Measurements from ENCODE around the gene TSPYL4.

TSPYL4 gene

DNA sequence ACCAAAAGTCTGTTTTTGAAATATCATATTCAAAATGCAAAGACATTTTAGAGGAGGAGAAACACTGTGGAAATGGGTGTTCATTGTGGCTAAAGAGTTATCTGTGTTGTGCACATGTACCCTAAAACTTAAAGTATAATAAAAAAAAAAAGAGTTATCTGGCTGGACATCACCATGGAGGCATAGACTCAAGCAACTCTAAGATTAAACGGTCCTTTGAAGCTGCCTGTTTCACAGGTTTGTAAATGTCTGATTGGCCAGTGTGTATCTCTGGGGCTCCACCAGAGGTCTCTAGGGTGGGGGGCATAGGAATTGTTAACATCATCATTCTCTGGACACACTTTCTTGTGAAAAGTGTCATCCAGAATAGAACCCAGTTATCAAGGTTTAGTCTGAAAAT lies 39.2 kb downstream of the TSPYL4 start:
- no peaks in the 10 kb centered on the region for H3K36me3 ChIP-seq (ENCODE audit: insufficient read depth, low read length)
- H3K9ac ChIP-seq (ENCODE audit: insufficient read length) = no peak overlapping the region
- H3K4me3 ChIP-seq = no peak overlapping the region
- H3K9me3 ChIP-seq (ENCODE audit: low read depth, low read length) = no peaks in the 10 kb centered on the region
- TF ChIP-seq POLR2AphosphoS5 (IDR thresholded peaks at IDR 0.05; ENCODE audit: borderline replicate concordance, low read depth, low read length) (no peak), FOXP2 (optimal IDR thresholded peaks at IDR 0.05; ENCODE audit: control extremely low read depth, extremely low read length, insufficient read depth) (no peak), EZH2 (IDR thresholded peaks at IDR 0.05) (no peak)
- no peak for DNase-seq (ENCODE audit: low read depth, low spot score)
- H3K27ac ChIP-seq = no peak overlapping the region

GRCh38 chr6:116210750-116211425 lies 43.0 kb downstream of the TSPYL4 start:
- DNase-seq (ENCODE audit: low read depth, low spot score) = no peak
- Histone ChIP-seq H3K4me3 (no peak overlapping the region), H3K36me3 (ENCODE audit: insufficient read depth, low read length) (no peaks in the 10 kb centered on the region), H3K27ac (no peak overlapping the region), H3K9me3 (ENCODE audit: low read depth, low read length) (no peaks in the 10 kb centered on the region), H3K9ac (ENCODE audit: insufficient read length) (no peak overlapping the region)
- TF ChIP-seq POLR2AphosphoS5 (IDR thresholded peaks at IDR 0.05; ENCODE audit: borderline replicate concordance, low read depth, low read length) = no peak
- no peak for TF ChIP-seq EZH2 (IDR thresholded peaks at IDR 0.05)
- TF ChIP-seq FOXP2 (optimal IDR thresholded peaks at IDR 0.05; ENCODE audit: control extremely low read depth, extremely low read length, insufficient read depth) = no peak

DNA sequence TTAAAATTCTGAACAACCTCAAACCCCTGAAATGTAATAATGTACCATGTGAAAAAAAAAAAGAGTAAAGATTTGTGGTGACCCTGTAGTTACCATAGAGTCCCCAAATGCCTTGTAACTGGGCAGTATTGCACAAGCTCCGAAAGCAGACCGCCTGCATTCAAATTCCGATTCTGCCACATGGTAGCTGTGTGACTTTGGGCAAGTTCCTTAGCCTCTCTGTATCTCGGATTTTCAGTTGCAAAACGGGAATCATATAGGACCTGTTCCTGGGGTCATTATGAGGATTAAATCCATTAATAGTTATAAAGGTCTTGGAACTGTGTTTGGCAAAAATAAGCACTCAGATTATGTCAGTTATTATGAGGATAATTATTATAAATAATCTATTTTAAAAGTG lies 43.6 kb downstream of the TSPYL4 start:
- DNase-seq (ENCODE audit: low read depth, low spot score) = no peak
- H3K9ac ChIP-seq (ENCODE audit: insufficient read length) = no peak overlapping the region
- H3K27ac ChIP-seq = no peak overlapping the region
- H3K4me3 ChIP-seq = no peak overlapping the region
- no peaks in the 10 kb centered on the region for H3K9me3 ChIP-seq (ENCODE audit: low read depth, low read length)
- H3K36me3 ChIP-seq (ENCODE audit: insufficient read depth, low read length) = no peaks in the 10 kb centered on the region
- TF ChIP-seq EZH2 (IDR thresholded peaks at IDR 0.05) (no peak), POLR2AphosphoS5 (IDR thresholded peaks at IDR 0.05; ENCODE audit: borderline replicate concordance, low read depth, low read length) (no peak), FOXP2 (optimal IDR thresholded peaks at IDR 0.05; ENCODE audit: control extremely low read depth, extremely low read length, insufficient read depth) (no peak)

GRCh38 chr6:116208056-116208785 lies 45.7 kb downstream of the TSPYL4 start:
- H3K9ac ChIP-seq (ENCODE audit: insufficient read length) = no peak overlapping the region
- DNase-seq (ENCODE audit: low read depth, low spot score) = peak; percentile 80
- H3K36me3 ChIP-seq (ENCODE audit: insufficient read depth, low read length) = no peaks in the 10 kb centered on the region
- H3K4me3 ChIP-seq = peak overlapping the region; percentile 38
- no peaks in the 10 kb centered on the region for H3K9me3 ChIP-seq (ENCODE audit: low read depth, low read length)
- TF ChIP-seq EZH2 (IDR thresholded peaks at IDR 0.05) (no peak), FOXP2 (optimal IDR thresholded peaks at IDR 0.05; ENCODE audit: control extremely low read depth, extremely low read length, insufficient read depth) (no peak), POLR2AphosphoS5 (IDR thresholded peaks at IDR 0.05; ENCODE audit: borderline replicate concordance, low read depth, low read length) (no peak)
- peak overlapping the region; percentile 56 for H3K27ac ChIP-seq

GRCh38 chr6:116206231-116206903 lies 47.5 kb downstream of the TSPYL4 start:
- H3K36me3 ChIP-seq (ENCODE audit: insufficient read depth, low read length) = no peaks in the 10 kb centered on the region
- no peak for DNase-seq (ENCODE audit: low read depth, low spot score)
- H3K4me3 ChIP-seq = no peak overlapping the region
- no peaks in the 10 kb centered on the region for H3K9me3 ChIP-seq (ENCODE audit: low read depth, low read length)
- H3K9ac ChIP-seq (ENCODE audit: insufficient read length) = no peak overlapping the region
- no peak for TF ChIP-seq EZH2 (IDR thresholded peaks at IDR 0.05)
- no peak for TF ChIP-seq FOXP2 (optimal IDR thresholded peaks at IDR 0.05; ENCODE audit: control extremely low read depth, extremely low read length, insufficient read depth)
- TF ChIP-seq POLR2AphosphoS5 (IDR thresholded peaks at IDR 0.05; ENCODE audit: borderline replicate concordance, low read depth, low read length) = no peak
- H3K27ac ChIP-seq = peak overlapping the region; percentile 56; the same call in 1 of the 2 replicates

- TF ChIP-seq EZH2 (IDR thresholded peaks at IDR 0.05) (no peak), FOXP2 (optimal IDR thresholded peaks at IDR 0.05; ENCODE audit: control extremely low read depth, extremely low read length, insufficient read depth) (no peak), POLR2AphosphoS5 (IDR thresholded peaks at IDR 0.05; ENCODE audit: borderline replicate concordance, low read depth, low read length) (no peak)
- Histone ChIP-seq H3K27ac (peak overlapping the region; percentile 56; the same call in 1 of the 2 replicates), H3K9ac (ENCODE audit: insufficient read length) (no peak overlapping the region), H3K4me3 (no peak overlapping the region), H3K36me3 (ENCODE audit: insufficient read depth, low read length) (no peaks in the 10 kb centered on the region), H3K9me3 (ENCODE audit: low read depth, low read length) (no peaks in the 10 kb centered on the region)
- DNase-seq (ENCODE audit: low read depth, low spot score) = no peak
Measured at GRCh38 chr6:116205281-116205680, 48.6 kb downstream of the TSPYL4 start.

DNA sequence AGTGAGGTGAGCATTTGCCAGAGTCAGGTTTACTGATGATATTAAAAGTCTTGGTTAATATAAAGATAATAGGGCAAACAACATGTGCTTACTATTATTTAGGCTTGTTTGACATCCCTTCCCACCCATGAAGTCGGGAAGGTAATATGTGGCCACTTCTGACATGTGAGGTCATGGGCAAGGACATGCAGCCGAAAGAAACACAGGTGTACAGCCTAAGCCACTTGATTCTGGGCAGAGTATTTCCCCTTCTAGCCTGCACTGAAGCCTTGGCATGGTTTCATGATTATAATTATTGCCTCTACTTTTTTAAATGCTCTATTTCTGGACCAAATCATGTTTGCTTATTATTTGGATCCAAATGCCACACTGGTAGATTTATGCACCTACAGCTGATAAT lies 52.3 kb downstream of the TSPYL4 start:
- TF ChIP-seq EZH2 (IDR thresholded peaks at IDR 0.05) = no peak
- no peak for TF ChIP-seq FOXP2 (optimal IDR thresholded peaks at IDR 0.05; ENCODE audit: control extremely low read depth, extremely low read length, insufficient read depth)
- TF ChIP-seq POLR2AphosphoS5 (IDR thresholded peaks at IDR 0.05; ENCODE audit: borderline replicate concordance, low read depth, low read length) = no peak

DNA sequence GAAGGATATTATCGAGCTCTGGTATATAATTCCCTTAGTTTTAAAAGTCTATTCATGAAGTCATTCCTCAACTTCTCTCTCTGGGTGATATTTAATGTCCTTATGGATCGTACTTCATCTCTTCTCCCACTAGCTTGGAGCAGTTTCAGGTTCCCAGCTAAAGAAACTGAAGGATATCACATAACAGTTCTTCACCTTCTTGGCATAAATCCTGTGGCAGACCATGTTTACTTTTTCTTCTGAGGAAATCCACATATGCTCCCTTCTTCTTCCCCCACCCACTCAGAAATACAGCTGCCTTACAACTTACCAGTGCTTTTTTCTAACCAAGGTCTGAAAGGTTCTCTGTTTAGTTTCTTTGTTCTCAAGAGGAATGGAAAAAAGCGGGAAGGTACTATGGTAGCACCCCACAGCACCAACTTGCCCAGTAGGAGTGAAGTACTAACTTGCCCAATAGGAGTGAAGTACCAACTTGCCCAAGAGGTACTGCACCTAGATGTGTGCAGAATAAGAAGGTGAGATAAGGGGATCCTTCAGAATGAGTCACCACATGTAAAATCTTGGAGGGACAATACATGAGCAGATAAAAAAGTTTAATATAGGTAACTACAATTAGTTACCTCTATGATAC lies 53.1 kb downstream of the TSPYL4 start:
- TF ChIP-seq FOXP2 (optimal IDR thresholded peaks at IDR 0.05; ENCODE audit: control extremely low read depth, extremely low read length, insufficient read depth) = no peak
- no peak for TF ChIP-seq EZH2 (IDR thresholded peaks at IDR 0.05)
- TF ChIP-seq POLR2AphosphoS5 (IDR thresholded peaks at IDR 0.05; ENCODE audit: borderline replicate concordance, low read depth, low read length) = no peak
- Histone ChIP-seq H3K36me3 (ENCODE audit: insufficient read depth, low read length) (no peaks in the 10 kb centered on the region), H3K27ac (no peak overlapping the region), H3K9me3 (ENCODE audit: low read depth, low read length) (no peaks in the 10 kb centered on the region), H3K9ac (ENCODE audit: insufficient read length) (no peak overlapping the region), H3K4me3 (no peak overlapping the region)
- DNase-seq (ENCODE audit: low read depth, low spot score) = no peak

More for the DNA sequence above, 52.3 kb downstream of the TSPYL4 start:
- no peak for DNase-seq (ENCODE audit: low read depth, low spot score)
- H3K27ac ChIP-seq = no peak overlapping the region
- H3K9ac ChIP-seq (ENCODE audit: insufficient read length) = no peak overlapping the region
- no peaks in the 10 kb centered on the region for H3K9me3 ChIP-seq (ENCODE audit: low read depth, low read length)
- no peaks in the 10 kb centered on the region for H3K36me3 ChIP-seq (ENCODE audit: insufficient read depth, low read length)
- H3K4me3 ChIP-seq = no peak overlapping the region
